GM12865 (cell line): ENCODE measurements around the gene GPR42.
A peak's percentile ranks its signal among the peaks of the same experiment; 100 is the strongest.

Experiments
- DNase-seq: peaks from one replicate; pipeline ENCODE4 v3.0.0; 2010; ENCODE audit warnings: low read depth
- H3K4me3 ChIP-seq: 2 replicates; pipeline ENCODE4 v1.5.1; 2011; ENCODE audit warnings: mild to moderate bottlenecking, low read depth, low read length, control low read depth
- CTCF ChIP-seq: IDR thresholded peaks from 2 replicates; pipeline ENCODE4 v1.5.1; 2011; ENCODE audit warnings: low read length, control low read depth, low read depth, inconsistent platforms; ENCODE audit not compliant: insufficient read depth; ENCODE audit errors: missing control alignments

GPR42 gene

GRCh38 chr19:35337984-35338296, 32.9 kb upstream of the GPR42 start:
- no peak for TF ChIP-seq CTCF
- no peak overlapping the region for H3K4me3 ChIP-seq
- DNase-seq = no peak

DNA sequence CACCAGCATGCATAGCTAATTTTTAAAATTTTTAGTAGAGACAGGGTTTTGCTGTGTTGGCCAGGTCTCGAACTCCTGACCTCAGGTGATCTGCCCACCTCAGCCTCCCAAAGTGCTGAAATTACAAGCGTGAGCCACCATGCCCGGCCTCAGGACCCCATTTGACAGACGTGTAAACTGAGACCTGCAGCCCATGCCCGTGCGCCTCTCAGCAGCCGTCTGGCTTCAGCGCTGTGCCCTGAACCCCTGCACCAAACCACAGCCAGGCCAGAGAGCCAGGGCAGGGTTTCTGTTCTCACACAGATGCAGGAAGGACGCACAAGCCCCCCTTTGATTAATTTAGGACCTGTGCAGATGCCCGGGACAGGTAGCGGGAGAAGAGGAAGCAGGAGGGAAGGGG, 30.4 kb upstream of the GPR42 start:
- no peak for TF ChIP-seq CTCF
- DNase-seq = no peak
- H3K4me3 ChIP-seq = no peak overlapping the region

- TF ChIP-seq CTCF = no peak
- no peak overlapping the region for H3K4me3 ChIP-seq
- no peak for DNase-seq
Observed at GRCh38 chr19:35341006-35341405, 29.9 kb upstream of the GPR42 start.

DNA sequence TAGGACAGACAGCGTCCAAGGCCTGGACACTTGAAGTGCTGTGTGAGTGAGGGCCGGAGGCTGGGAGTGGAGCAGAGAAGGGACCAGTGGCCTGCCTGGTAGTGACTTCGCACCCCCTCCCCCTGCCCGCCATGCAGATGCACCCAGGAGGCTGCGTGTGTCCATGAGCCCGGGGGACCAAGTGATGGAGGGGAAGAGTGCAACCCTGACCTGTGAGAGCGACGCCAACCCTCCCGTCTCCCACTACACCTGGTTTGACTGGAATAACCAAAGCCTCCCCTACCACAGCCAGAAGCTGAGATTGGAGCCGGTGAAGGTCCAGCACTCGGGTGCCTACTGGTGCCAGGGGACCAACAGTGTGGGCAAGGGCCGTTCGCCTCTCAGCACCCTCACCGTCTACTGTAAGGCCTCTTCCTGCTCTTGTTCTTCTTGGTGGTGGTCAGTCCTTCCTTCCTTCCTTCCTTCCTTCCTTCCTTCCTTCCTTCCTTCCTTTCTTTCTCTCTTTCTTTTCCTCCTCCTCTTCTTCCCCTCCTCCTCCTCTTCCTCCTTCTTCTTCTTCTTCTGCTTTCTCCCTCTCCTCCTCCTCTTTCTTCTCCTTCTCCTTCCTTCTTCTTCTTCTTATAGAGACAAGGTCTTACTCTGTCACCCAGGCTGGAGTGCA, 29.2 kb upstream of the GPR42 start:
- no peak for DNase-seq
- no peak for TF ChIP-seq CTCF
- H3K4me3 ChIP-seq = no peak overlapping the region

DNA sequence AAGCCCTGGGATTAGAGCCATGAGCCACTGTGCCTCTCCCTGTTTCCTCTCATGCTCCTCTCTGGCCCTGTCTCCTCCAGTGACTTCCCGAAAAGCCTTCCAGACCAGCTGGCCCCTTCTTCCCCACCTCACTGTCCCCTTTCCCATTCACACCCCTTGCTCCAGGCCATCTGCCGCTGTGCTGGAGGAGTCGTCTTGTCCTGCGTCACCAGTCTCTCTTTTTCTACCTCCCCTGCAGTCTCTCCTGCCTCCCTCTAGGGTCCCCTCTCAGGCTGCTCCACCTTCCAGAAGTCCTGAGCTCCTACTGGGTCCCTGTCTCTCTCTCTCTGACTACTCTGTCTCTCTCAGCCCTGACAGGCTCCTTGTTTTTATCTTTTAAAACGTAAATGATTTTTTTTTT, 28.4 kb upstream of the GPR42 start:
- TF ChIP-seq CTCF = no peak
- DNase-seq = no peak

GRCh38 chr19:35344511-35345031, 26.3 kb upstream of the GPR42 start:
- TF ChIP-seq CTCF = no peak

More for the DNA sequence above, 28.4 kb upstream of the GPR42 start:
- no peak overlapping the region for H3K4me3 ChIP-seq

GRCh38 chr19:35345671-35346111, 25.2 kb upstream of the GPR42 start:
- TF ChIP-seq CTCF = no peak
- no peak for DNase-seq
- H3K4me3 ChIP-seq = peak overlapping the region; percentile 22

More at GRCh38 chr19:35344511-35345031, 26.3 kb upstream of the GPR42 start:
- DNase-seq = no peak
- no peak overlapping the region for H3K4me3 ChIP-seq
